PC-9 (cell line): ENCODE data around the gene PCDHGB3. TPM values are rescaled to one million over a fixed set of nuclear protein-coding genes. Genes with fewer than 3 reads are reported as not detected.
"Not testable (repeated sequence)": the region's sequence is repeated elsewhere in the genome, so short reads cannot be mapped to it uniquely, and the experiment has no call there.

Source experiments
- BruUV-seq: library from RNA; stranded (reverse); fragments of 400-500 nt; replicated peaks from 2 replicates; lab custom pipeline; 2021; lab: Mats Ljungman, UMichigan
- CTCF ChIA-PET: fragments of 300-600 bp; sonication (Branson Sonifier 250); formaldehyde crosslinking; loops from one replicate; lab custom pipeline; 2022; ENCODE audit warnings: antibody characterized with exemption; lab: Charles Lee
- POLR2A ChIA-PET: fragments of 300-600 bp; sonication (Branson Sonifier 250); formaldehyde crosslinking; loops from one replicate; lab custom pipeline; 2022; ENCODE audit warnings: antibody characterized with exemption; ENCODE audit not compliant: unreplicated experiment; lab: Charles Lee
- DNase-seq, 2 experiments: peaks; one replicate each; pipeline versions ENCODE4 v3.0.0 to v3.0.0-alpha.2; 2015 to 2022; ENCODE audit warnings: mixed read lengths in 1 of 2
- H2AFZ ChIP-seq: fragments of 200-600 bp; sonication (generic); 2 replicates; pipeline ENCODE4 v1.8.1; 2017; ENCODE audit warnings: antibody characterized with exemption
- H3F3A ChIP-seq: fragments of 200-600 bp; sonication (generic); 2 replicates; pipeline ENCODE4 v1.8.1; 2017; ENCODE audit warnings: antibody characterized with exemption, mild to moderate bottlenecking, low read depth; ENCODE audit not compliant: insufficient read depth
- H3K27ac ChIP-seq: fragments of 200-600 bp; sonication (generic); 2 replicates; pipeline ENCODE4 v1.6.1; 2016; ENCODE audit warnings: mixed run types
- H3K27me3 ChIP-seq: fragments of 200-600 bp; sonication (generic); 2 replicates; pipeline ENCODE4 v1.6.1; 2016; ENCODE audit warnings: low read depth, mixed run types; ENCODE audit not compliant: insufficient read depth
- H3K36me3 ChIP-seq: fragments of 200-600 bp; sonication (generic); 2 replicates; pipeline ENCODE4 v1.6.1; 2016; ENCODE audit warnings: low read depth, mixed run types
- H3K4me1 ChIP-seq: fragments of 200-600 bp; sonication (generic); replicated peaks from 2 replicates; pipeline ENCODE4 v1.6.1; 2016; ENCODE audit warnings: mixed run types; ENCODE audit not compliant: insufficient read depth
- H3K4me2 ChIP-seq: fragments of 200-600 bp; sonication (generic); 2 replicates; pipeline ENCODE4 v1.6.1; 2017; ENCODE audit warnings: mixed run types
- H3K4me3 ChIP-seq: fragments of 200-600 bp; sonication (generic); 2 replicates; pipeline ENCODE4 v1.6.1; 2016; ENCODE audit warnings: mixed run types
- H3K79me2 ChIP-seq: fragments of 200-600 bp; sonication (generic); 2 replicates; pipeline ENCODE4 v1.6.1; 2017; ENCODE audit warnings: low read depth, mixed run types
- H3K9me2 ChIP-seq: fragments of 200-600 bp; sonication (generic); 2 replicates; pipeline ENCODE4 v1.8.1; 2017; ENCODE audit warnings: mild to moderate bottlenecking; ENCODE audit not compliant: insufficient read depth
- H3K9me3 ChIP-seq: fragments of 200-600 bp; sonication (generic); 2 replicates; pipeline ENCODE4 v1.8.1; 2016; ENCODE audit warnings: low read depth; ENCODE audit not compliant: insufficient read depth
- H4K20me1 ChIP-seq: fragments of 200-600 bp; sonication (generic); 2 replicates; pipeline ENCODE4 v1.8.1; 2017; ENCODE audit not compliant: insufficient read depth
- EZH2 ChIP-seq: fragments of 200-600 bp; sonication (generic); IDR thresholded peaks from 2 replicates; pipeline ENCODE4 v1.8.0; 2017; ENCODE audit warnings: antibody characterized with exemption, low read depth
- intact Hi-C: fragments of 100-400 bp; cut with micrococcal nuclease; formaldehyde crosslinking; loops from one replicate; pipeline ENCODE4 v1.10.0; 2022; ENCODE audit not compliant: unreplicated experiment
- total RNA-seq: library from RNA; stranded (reverse); gene quantifications from 2 replicates; pipeline ENCODE4 v1.2.3, GENCODE V29; 2021
- TF ChIP-seq, protein P1 (sequence below): fragments of 200-600 bp; sonication (generic); conservative IDR thresholded peaks from 2 replicates; pipeline ENCODE4 v1.6.1; 2017; ENCODE audit warnings: mixed run types, antibody characterized with exemption, mild to moderate bottlenecking, moderate library complexity

PCDHGB3 gene
- total RNA-seq, 1 experiment from 2014 or later: not detected

GRCh38 chr5:141343242-141343952, 26.6 kb upstream of the PCDHGB3 start, which contains the start of gene PCDHGA3:
PCDHGA3 (plus strand) TSS chr5:141343829; CDS start chr5:141344034, 205 bp downstream.
- CTCF ChIA-PET: no interaction called here
- DNase-seq: no peak
- intact Hi-C loops: no loop called here
- POLR2A ChIA-PET: no interaction called here
- Histone ChIP-seq H2AFZ (no peak within 1 kb of the TSS), H3K36me3 (no peaks in the 10 kb centered on the region), H3K27me3 (no peaks in the 10 kb centered on the region), H3K27ac (no peak within 1 kb of the TSS), H3K9me2 (no peaks in the 10 kb centered on the region), H3K4me1 (no peaks in the 10 kb centered on the region), H3F3A (no peaks in the 10 kb centered on the region), H3K9me3 (peaks cover 4% of the 10 kb centered on the region; the same call in 1 of the 2 replicates), H3K4me2 (no peak within 1 kb of the TSS), H3K4me3 (no peak within 1 kb of the TSS), H3K79me2 (no peaks in the 10 kb centered on the region), H4K20me1 (no peaks in the 10 kb centered on the region)
- BruUV-seq: no TSS peak
- TF ChIP-seq, protein P1, sequence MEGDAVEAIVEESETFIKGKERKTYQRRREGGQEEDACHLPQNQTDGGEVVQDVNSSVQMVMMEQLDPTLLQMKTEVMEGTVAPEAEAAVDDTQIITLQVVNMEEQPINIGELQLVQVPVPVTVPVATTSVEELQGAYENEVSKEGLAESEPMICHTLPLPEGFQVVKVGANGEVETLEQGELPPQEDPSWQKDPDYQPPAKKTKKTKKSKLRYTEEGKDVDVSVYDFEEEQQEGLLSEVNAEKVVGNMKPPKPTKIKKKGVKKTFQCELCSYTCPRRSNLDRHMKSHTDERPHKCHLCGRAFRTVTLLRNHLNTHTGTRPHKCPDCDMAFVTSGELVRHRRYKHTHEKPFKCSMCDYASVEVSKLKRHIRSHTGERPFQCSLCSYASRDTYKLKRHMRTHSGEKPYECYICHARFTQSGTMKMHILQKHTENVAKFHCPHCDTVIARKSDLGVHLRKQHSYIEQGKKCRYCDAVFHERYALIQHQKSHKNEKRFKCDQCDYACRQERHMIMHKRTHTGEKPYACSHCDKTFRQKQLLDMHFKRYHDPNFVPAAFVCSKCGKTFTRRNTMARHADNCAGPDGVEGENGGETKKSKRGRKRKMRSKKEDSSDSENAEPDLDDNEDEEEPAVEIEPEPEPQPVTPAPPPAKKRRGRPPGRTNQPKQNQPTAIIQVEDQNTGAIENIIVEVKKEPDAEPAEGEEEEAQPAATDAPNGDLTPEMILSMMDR: peak; percentile 52
- TF ChIP-seq EZH2: no peak

DNA sequence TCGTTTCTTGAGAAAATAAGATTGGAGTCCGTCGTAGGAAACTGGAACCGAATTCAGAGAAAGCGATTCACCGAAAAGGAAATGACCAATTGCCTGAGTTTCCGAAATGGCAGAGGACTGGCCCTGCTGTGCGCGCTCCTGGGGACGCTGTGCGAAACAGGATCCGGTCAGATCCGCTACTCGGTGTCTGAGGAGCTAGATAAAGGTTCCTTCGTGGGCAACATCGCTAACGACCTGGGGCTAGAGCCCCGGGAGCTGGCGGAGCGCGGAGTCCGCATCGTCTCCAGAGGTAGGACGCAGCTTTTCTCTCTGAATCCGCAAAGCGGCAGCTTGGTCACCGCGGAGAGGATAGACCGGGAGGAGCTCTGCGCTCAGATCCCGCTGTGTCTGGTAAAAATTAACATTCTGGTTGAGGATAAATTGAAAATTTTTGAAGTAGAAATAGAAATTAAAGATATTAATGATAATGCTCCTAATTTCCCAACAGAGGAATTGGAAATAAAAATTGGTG, 26.0 kb upstream of the PCDHGB3 start:
- H3K4me3 ChIP-seq: no peak overlapping the region
- peaks cover 4% of the 10 kb centered on the region; the same call in 1 of the 2 replicates for H3K9me3 ChIP-seq
- intact Hi-C loops: no loop called here
- DNase-seq: no peak
- no TSS peak for BruUV-seq
- POLR2A ChIA-PET: no interaction called here
- H3K4me1 ChIP-seq: no peaks in the 10 kb centered on the region
- no peaks in the 10 kb centered on the region for H3K79me2 ChIP-seq
- H3K36me3 ChIP-seq: no peaks in the 10 kb centered on the region
- H3K27me3 ChIP-seq: no peaks in the 10 kb centered on the region
- CTCF ChIA-PET: no interaction called here
- H4K20me1 ChIP-seq: no peaks in the 10 kb centered on the region
- H3K4me2 ChIP-seq: no peak overlapping the region
- no peaks in the 10 kb centered on the region for H3K9me2 ChIP-seq
- no peaks in the 10 kb centered on the region for H3F3A ChIP-seq
- TF ChIP-seq, protein P1: peak; percentile 29; the same call in 1 of the 2 replicates
- TF ChIP-seq EZH2: no peak
- no peak overlapping the region for H3K27ac ChIP-seq
- no peak overlapping the region for H2AFZ ChIP-seq

DNA sequence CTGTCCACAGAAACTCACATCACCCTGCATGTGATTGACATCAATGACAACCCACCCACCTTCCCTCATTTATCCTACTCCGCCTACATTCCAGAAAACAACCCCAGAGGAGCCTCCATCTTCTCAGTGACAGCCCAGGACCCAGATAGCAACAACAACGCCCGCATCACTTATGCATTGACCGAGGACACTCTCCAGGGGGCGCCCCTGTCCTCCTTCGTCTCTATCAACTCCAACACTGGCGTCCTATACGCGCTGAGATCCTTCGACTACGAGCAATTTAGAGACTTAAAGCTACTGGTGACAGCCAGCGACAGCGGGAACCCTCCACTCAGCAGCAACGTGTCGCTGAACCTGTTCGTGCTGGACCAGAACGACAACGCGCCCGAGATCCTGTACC, 24.7 kb upstream of the PCDHGB3 start:
- BruUV-seq: no TSS peak
- H3K4me2 ChIP-seq: no peak overlapping the region
- no peak for DNase-seq
- H3K79me2 ChIP-seq: no peaks in the 10 kb centered on the region
- H3K27me3 ChIP-seq: no peaks in the 10 kb centered on the region
- ChIA-PET CTCF (no interaction called here), POLR2A (no interaction called here)
- no peaks in the 10 kb centered on the region for H3K36me3 ChIP-seq
- H4K20me1 ChIP-seq: no peaks in the 10 kb centered on the region
- H3K27ac ChIP-seq: no peak overlapping the region
- no peaks in the 10 kb centered on the region for H3K9me2 ChIP-seq
- peaks cover 4% of the 10 kb centered on the region; the same call in 1 of the 2 replicates for H3K9me3 ChIP-seq
- H2AFZ ChIP-seq: no peak overlapping the region
- H3F3A ChIP-seq: no peaks in the 10 kb centered on the region
- intact Hi-C loops: no loop called here
- H3K4me1 ChIP-seq: no peaks in the 10 kb centered on the region
- TF ChIP-seq, protein P1: no peak
- TF ChIP-seq EZH2: no peak
- H3K4me3 ChIP-seq: no peak overlapping the region

GRCh38 chr5:141346017-141346416, 24.0 kb upstream of the PCDHGB3 start:
- H3K4me3 ChIP-seq, H3K4me2 ChIP-seq, intact Hi-C loops, H3K9me3 ChIP-seq, CTCF ChIA-PET, H4K20me1 ChIP-seq, H3K4me1 ChIP-seq, H2AFZ ChIP-seq, DNase-seq, H3K9me2 ChIP-seq, H3K36me3 ChIP-seq, H3K27me3 ChIP-seq, H3K27ac ChIP-seq, H3K79me2 ChIP-seq, BruUV-seq, H3F3A ChIP-seq: not testable (repeated sequence)
- POLR2A ChIA-PET: interaction anchor here (0.6 kb wide), 1 partner anchor 175 kb away, joined by 4 read pairs; no protein-coding TSS in a partner anchor
